Measurements from ENCODE around the gene IFRD1.

GRCh38 chr7:112481833-112482670, 31.8 kb downstream of the IFRD1 start:
- TF ChIP-seq POLR2AphosphoS5 (IDR thresholded peaks at IDR 0.05) (no peak), CTCF (IDR thresholded peaks at IDR 0.05 in 8 of 11, conservative IDR thresholded peaks at IDR 0.05 in 3 of 11) (no peak), POLR2A (IDR thresholded peaks at IDR 0.05) (no peak)
